ENCODE results near the gene METTL27. TPM values are rescaled to one million over a fixed set of nuclear protein-coding genes. Genes with fewer than 3 reads are reported as not detected.

The METTL27 gene
- total and polyA plus RNA-seq, 2 donors (not counting 1 experiment from before 2014, with no cell fraction given): 2.1 to 15.7 TPM

DNA sequence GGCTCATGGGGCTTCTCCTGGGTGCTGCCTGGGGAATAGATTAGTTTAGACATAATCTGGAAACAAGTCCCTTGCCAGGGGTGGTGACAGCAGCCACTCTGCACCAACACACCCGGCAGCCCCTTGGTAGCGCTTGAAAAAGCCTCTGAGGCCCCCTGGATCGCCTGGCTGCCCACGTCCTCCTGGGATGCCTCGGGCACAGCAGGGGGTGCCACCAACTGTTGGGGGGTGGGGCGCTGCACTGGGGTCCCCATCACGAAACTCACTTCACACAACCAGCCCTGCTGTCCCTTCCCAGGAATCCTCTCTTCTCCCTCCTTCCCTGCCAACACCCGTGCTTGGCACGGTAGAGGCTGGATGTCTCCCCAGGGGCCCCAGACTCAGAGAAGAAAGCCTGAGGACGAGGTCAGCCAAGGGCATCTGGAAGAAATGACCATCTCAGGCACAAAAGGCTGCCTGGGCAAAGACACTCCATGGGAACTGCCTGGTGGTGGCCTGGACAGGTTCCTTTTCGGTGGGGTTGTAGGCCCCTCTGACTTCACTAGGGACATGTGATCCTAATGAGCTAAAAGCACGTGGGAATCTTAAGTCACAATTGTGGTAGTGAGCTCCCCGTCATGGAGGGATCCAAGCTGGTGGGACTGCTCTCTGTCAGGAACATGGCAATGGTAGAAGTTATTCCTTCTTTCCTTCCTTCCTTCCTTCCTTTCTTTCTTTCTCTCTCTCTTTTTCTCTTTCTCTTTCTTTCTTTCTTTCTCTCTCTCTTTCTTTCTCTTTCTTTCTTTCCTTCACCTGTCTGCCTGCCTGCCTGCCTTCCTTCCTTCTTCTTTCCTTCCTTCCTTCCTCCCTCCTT lies 30.0 kb upstream of the METTL27 start:
- H4K20me1 ChIP-seq (ENCODE audit: control insufficient read depth, extremely low read depth, insufficient read depth, low read length): no peaks in the 10 kb centered on the region
- H3K4me3 ChIP-seq (replicated peaks in 1 of 4; ENCODE audit: control extremely low read depth in 1 of 4, insufficient read depth in 1 of 4, low read depth in 3 of 4, low read length in 4 of 4): no peak overlapping the region
- no peaks in the 10 kb centered on the region for H3K9me3 ChIP-seq (ENCODE audit: control insufficient read depth, insufficient read depth, low read depth, low read length)
- TF ChIP-seq EZH2 (IDR thresholded peaks at IDR 0.05; ENCODE audit: low read length, missing control alignments): no peak
- TF ChIP-seq, protein P1, sequence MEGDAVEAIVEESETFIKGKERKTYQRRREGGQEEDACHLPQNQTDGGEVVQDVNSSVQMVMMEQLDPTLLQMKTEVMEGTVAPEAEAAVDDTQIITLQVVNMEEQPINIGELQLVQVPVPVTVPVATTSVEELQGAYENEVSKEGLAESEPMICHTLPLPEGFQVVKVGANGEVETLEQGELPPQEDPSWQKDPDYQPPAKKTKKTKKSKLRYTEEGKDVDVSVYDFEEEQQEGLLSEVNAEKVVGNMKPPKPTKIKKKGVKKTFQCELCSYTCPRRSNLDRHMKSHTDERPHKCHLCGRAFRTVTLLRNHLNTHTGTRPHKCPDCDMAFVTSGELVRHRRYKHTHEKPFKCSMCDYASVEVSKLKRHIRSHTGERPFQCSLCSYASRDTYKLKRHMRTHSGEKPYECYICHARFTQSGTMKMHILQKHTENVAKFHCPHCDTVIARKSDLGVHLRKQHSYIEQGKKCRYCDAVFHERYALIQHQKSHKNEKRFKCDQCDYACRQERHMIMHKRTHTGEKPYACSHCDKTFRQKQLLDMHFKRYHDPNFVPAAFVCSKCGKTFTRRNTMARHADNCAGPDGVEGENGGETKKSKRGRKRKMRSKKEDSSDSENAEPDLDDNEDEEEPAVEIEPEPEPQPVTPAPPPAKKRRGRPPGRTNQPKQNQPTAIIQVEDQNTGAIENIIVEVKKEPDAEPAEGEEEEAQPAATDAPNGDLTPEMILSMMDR (conservative IDR thresholded peaks at IDR 0.05 in 1 of 2, IDR thresholded peaks at IDR 0.05 in 1 of 2; ENCODE audit: low read depth in 1 of 2, low read length in 2 of 2): no peak
- no peak for DNase-seq (ENCODE audit: low read depth in 2 of 2)
- H3K36me3 ChIP-seq (ENCODE audit: control insufficient read depth, insufficient read depth, low read length): no peaks in the 10 kb centered on the region
- no peaks in the 10 kb centered on the region for H3K79me2 ChIP-seq (ENCODE audit: control insufficient read depth, insufficient read depth, low read length)
- no peak overlapping the region for H3K27ac ChIP-seq (ENCODE audit: insufficient read depth, low read length)
- H3K4me1 ChIP-seq (ENCODE audit: control insufficient read depth, extremely low read depth, insufficient read depth, low read length): peaks cover 5% of the 10 kb centered on the region
- no peak overlapping the region for H2AFZ ChIP-seq (ENCODE audit: low read length)
- no peak overlapping the region for H3K9ac ChIP-seq (ENCODE audit: insufficient read depth, low read length)
- no peak overlapping the region for H3K4me2 ChIP-seq (ENCODE audit: extremely low read depth, insufficient read depth, low read length)
- H3K27me3 ChIP-seq (ENCODE audit: control insufficient read depth, insufficient read depth, low read length): peaks cover 2% of the 10 kb centered on the region

DNA sequence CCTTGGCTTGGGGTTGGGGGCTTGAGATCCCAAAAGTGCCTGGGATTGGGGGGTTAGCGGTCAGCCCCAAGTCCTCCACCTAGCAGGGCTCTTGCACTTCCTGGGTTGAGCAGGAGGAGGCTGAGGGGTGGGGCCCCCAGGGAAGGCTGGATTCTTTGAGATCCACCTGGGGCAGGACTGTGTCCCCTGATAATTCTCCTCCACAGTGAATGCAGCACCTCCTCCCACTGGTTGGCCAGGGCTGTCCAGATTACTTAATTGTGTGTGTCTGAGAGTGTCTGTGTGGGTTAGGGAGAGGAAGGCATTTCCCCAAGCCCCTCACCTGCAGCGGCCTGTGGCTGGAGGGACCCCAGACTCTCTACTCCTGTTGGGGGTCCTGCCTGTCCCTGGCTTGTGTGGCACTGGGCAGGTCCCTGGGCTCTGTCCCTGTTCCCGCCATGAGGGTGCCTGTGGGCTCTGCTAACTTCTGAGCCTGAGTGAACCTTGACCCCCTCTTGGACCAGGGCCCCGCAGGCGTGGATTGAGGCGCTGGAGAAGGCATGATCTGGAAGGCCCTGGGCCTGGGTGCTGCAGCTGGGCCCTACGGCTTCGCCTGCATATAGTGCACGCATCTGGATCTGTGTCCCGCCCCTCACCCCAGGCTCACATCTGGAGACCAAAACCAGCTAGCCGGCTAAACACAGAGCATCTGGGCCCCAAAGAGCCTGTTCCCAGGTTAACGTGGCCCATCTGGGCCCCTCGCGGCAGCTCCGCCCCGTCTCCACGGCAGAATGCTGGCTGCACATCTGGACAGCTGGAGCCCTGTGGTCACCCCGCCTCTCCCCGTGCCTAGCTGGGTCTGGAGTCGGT lies 29.1 kb upstream of the METTL27 start:
- Histone ChIP-seq H3K4me1 (ENCODE audit: control insufficient read depth, extremely low read depth, insufficient read depth, low read length) (peaks cover 5% of the 10 kb centered on the region), H3K9ac (ENCODE audit: insufficient read depth, low read length) (no peak overlapping the region), H3K9me3 (ENCODE audit: control insufficient read depth, insufficient read depth, low read depth, low read length) (no peaks in the 10 kb centered on the region), H3K36me3 (ENCODE audit: control insufficient read depth, insufficient read depth, low read length) (no peaks in the 10 kb centered on the region), H3K27me3 (ENCODE audit: control insufficient read depth, insufficient read depth, low read length) (peaks cover 2% of the 10 kb centered on the region), H4K20me1 (ENCODE audit: control insufficient read depth, extremely low read depth, insufficient read depth, low read length) (no peaks in the 10 kb centered on the region), H3K79me2 (ENCODE audit: control insufficient read depth, insufficient read depth, low read length) (no peaks in the 10 kb centered on the region), H2AFZ (ENCODE audit: low read length) (no peak overlapping the region), H3K4me2 (ENCODE audit: extremely low read depth, insufficient read depth, low read length) (no peak overlapping the region), H3K4me3 (replicated peaks in 1 of 4; ENCODE audit: control extremely low read depth in 1 of 4, insufficient read depth in 1 of 4, low read depth in 3 of 4, low read length in 4 of 4) (no peak overlapping the region), H3K27ac (ENCODE audit: insufficient read depth, low read length) (no peak overlapping the region)
- TF ChIP-seq, protein P1 (conservative IDR thresholded peaks at IDR 0.05 in 1 of 2, IDR thresholded peaks at IDR 0.05 in 1 of 2; ENCODE audit: low read depth in 1 of 2, low read length in 2 of 2): no peak
- no peak for TF ChIP-seq EZH2 (IDR thresholded peaks at IDR 0.05; ENCODE audit: low read length, missing control alignments)
- DNase-seq (ENCODE audit: low read depth in 2 of 2): peak in 1 of 2 donors; percentile 34

DNA sequence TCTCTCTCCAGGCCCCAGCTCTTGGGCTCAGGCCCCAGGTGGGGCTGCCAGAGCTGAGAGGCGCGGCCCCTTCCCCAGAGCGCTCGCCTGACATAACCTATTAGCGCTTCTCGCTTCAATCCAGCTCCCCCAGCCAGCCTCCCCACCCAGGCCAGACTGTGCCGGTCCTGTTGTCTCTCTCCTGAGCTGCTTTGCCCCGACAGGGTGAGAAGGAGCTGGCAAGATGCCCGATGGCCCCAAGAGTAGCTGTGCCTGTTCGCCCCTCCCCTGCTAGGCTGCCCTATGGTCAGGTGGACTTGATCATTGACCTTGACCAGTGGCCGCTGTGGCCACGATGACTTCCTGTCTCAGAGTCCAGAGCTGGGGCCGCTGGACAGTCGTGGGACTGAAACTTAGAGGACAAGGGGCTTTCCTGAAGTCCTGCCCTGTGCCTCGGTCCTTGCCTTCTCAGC lies 27.8 kb upstream of the METTL27 start:
- TF ChIP-seq, protein P1 (conservative IDR thresholded peaks at IDR 0.05 in 1 of 2, IDR thresholded peaks at IDR 0.05 in 1 of 2; ENCODE audit: low read depth in 1 of 2, low read length in 2 of 2): no peak
- no peak for TF ChIP-seq EZH2 (IDR thresholded peaks at IDR 0.05; ENCODE audit: low read length, missing control alignments)
- H3K27ac ChIP-seq (ENCODE audit: insufficient read depth, low read length): no peak overlapping the region

More for the DNA sequence above, 27.8 kb upstream of the METTL27 start:
- H3K4me3 ChIP-seq (replicated peaks in 1 of 4; ENCODE audit: control extremely low read depth in 1 of 4, insufficient read depth in 1 of 4, low read depth in 3 of 4, low read length in 4 of 4): no peak overlapping the region
- no peaks in the 10 kb centered on the region for H3K9me3 ChIP-seq (ENCODE audit: control insufficient read depth, insufficient read depth, low read depth, low read length)
- no peaks in the 10 kb centered on the region for H3K36me3 ChIP-seq (ENCODE audit: control insufficient read depth, insufficient read depth, low read length)
- H3K9ac ChIP-seq (ENCODE audit: insufficient read depth, low read length): no peak overlapping the region
- H2AFZ ChIP-seq (ENCODE audit: low read length): no peak overlapping the region
- DNase-seq (ENCODE audit: low read depth in 2 of 2): no peak
- no peaks in the 10 kb centered on the region for H3K27me3 ChIP-seq (ENCODE audit: control insufficient read depth, insufficient read depth, low read length)
- no peaks in the 10 kb centered on the region for H4K20me1 ChIP-seq (ENCODE audit: control insufficient read depth, extremely low read depth, insufficient read depth, low read length)
- no peak overlapping the region for H3K4me2 ChIP-seq (ENCODE audit: extremely low read depth, insufficient read depth, low read length)
- peaks cover 5% of the 10 kb centered on the region for H3K4me1 ChIP-seq (ENCODE audit: control insufficient read depth, extremely low read depth, insufficient read depth, low read length)
- no peaks in the 10 kb centered on the region for H3K79me2 ChIP-seq (ENCODE audit: control insufficient read depth, insufficient read depth, low read length)
